Activated CD8-positive, alpha-beta memory T cell treated with anti-CD3 and anti-CD28 coated beads for 36 hours (primary cell): ENCODE data around the gene ATF5. TPM values are rescaled to one million over a fixed set of nuclear protein-coding genes. Genes with fewer than 3 reads are reported as not detected.
"Not testable (repeated sequence)": the region's sequence is repeated elsewhere in the genome, so short reads cannot be mapped to it uniquely, and the experiment has no call there.

Experiments used
- CTCF ChIA-PET: fragments of 350-600 bp; sonication (Branson Sonifier 250); formaldehyde crosslinking; loops from one replicate; lab custom pipeline; 2021; ENCODE audit warnings: antibody characterized with exemption; lab: Charles Lee
- POLR2A ChIA-PET: fragments of 350-600 bp; sonication (Branson Sonifier 250); formaldehyde crosslinking; loops from one replicate; lab custom pipeline; 2021; ENCODE audit warnings: antibody characterized with exemption; lab: Charles Lee
- total RNA-seq, 2 experiments: library from RNA; stranded (reverse); gene quantifications; one replicate each; pipeline ENCODE4 v1.2.3, GENCODE V29; 2021

ATF5 gene
- total RNA-seq, 2 experiments from 2014 or later = 34.2 to 38.1 TPM

- CTCF ChIA-PET = interaction anchor here (1.1 to 2.7 kb wide), 7 partner anchors 8 to 96 kb away, joined by 3 to 13 read pairs (median 3); partner anchors contain the start of genes PTOV1, VRK3 and ZNF473
- POLR2A ChIA-PET = interaction anchor here (0.6 to 2.2 kb wide), 10 partner anchors 32 to 332 kb away, joined by 3 to 12 read pairs (median 4); partner anchors contain the start of genes AKT1S1, IL4I1, TBC1D17 and ZNF473
These were observed 842 bp downstream of the ATF5 start for GRCh38 chr19:49929611-49930482.

GRCh38 chr19:49930483-49931011, 1.5 kb downstream of the ATF5 start:
- POLR2A ChIA-PET = interaction anchor here (1.0 to 2.2 kb wide), 3 partner anchors 36 to 80 kb away, joined by 3 to 12 read pairs (median 8); partner anchors contain the start of genes AKT1S1 and TBC1D17
- CTCF ChIA-PET = interaction anchor here (1.1 to 2.7 kb wide), 3 partner anchors 16 to 95 kb away, joined by 3 to 13 read pairs (median 5); partner anchors contain the start of genes VRK3 and ZNF473

- ChIA-PET CTCF (no interaction called here), POLR2A (interaction anchor here (0.6 kb wide), 1 partner anchor 35 kb away, joined by 3 read pairs; the partner anchor contains the start of gene IL4I1)
These were observed 2.5 kb downstream of the ATF5 start for GRCh38 chr19:49931293-49932040.

GRCh38 chr19:49932041-49932451, 3.0 kb downstream of the ATF5 start:
- ChIA-PET POLR2A (no interaction called here), CTCF (no interaction called here)

- CTCF ChIA-PET = interaction anchor here (1.1 kb wide), 1 partner anchor 51 kb away, joined by 4 read pairs; no protein-coding TSS in a partner anchor
- POLR2A ChIA-PET = no interaction called here
These were observed 3.7 kb downstream of the ATF5 start for GRCh38 chr19:49932731-49933131.

- ChIA-PET CTCF (interaction anchor here (1.1 kb wide), 1 partner anchor 50 kb away, joined by 4 read pairs; no protein-coding TSS in a partner anchor), POLR2A (no interaction called here)
These were observed 4.6 kb downstream of the ATF5 start for GRCh38 chr19:49933643-49934042.

GRCh38 chr19:49936549-49936948, 7.5 kb downstream of the ATF5 start:
- CTCF ChIA-PET = interaction anchor here (3.4 to 3.8 kb wide), 2 partner anchors 18 to 48 kb away, joined by 13 to 27 read pairs; no protein-coding TSS in a partner anchor
- POLR2A ChIA-PET = no interaction called here

GRCh38 chr19:49937750-49938381, 8.9 kb downstream of the ATF5 start:
- ChIA-PET CTCF (interaction anchor here (0.5 to 3.8 kb wide), 19 partner anchors 8 to 526 kb away, joined by 3 to 27 read pairs (median 3); partner anchors contain the start of genes ATF5, NUP62 and VRK3), POLR2A (interaction anchor here (0.6 to 0.7 kb wide), 2 partner anchors 51 to 71 kb away, joined by 4 to 7 read pairs; no protein-coding TSS in a partner anchor)

- ChIA-PET CTCF (interaction anchor here (0.7 to 3.8 kb wide), 8 partner anchors 11 to 93 kb away, joined by 3 to 27 read pairs (median 4); no protein-coding TSS in a partner anchor), POLR2A (interaction anchor here (0.7 kb wide), 1 partner anchor 72 kb away, joined by 7 read pairs; no protein-coding TSS in a partner anchor)
These were observed 9.7 kb downstream of the ATF5 start for GRCh38 chr19:49938662-49939061.

GRCh38 chr19:49939721-49940481, 10.9 kb downstream of the ATF5 start:
- POLR2A ChIA-PET = no interaction called here
- CTCF ChIA-PET = interaction anchor here (3.8 kb wide), 1 partner anchor 44 kb away, joined by 27 read pairs; no protein-coding TSS in a partner anchor

- ChIA-PET CTCF (no interaction called here), POLR2A (no interaction called here)
These were observed 11.4 kb downstream of the ATF5 start for GRCh38 chr19:49940482-49940791.

GRCh38 chr19:49944567-49944966, 15.6 kb downstream of the ATF5 start:
- POLR2A ChIA-PET, CTCF ChIA-PET: not testable (repeated sequence)

- ChIA-PET CTCF (no interaction called here), POLR2A (no interaction called here)
These were observed 17.4 kb downstream of the ATF5 start for GRCh38 chr19:49946415-49946814.

- ChIA-PET CTCF (interaction anchor here (1.3 kb wide), 1 partner anchor 12 kb away, joined by 4 read pairs; no protein-coding TSS in a partner anchor), POLR2A (no interaction called here)
These were observed 21.0 kb downstream of the ATF5 start for GRCh38 chr19:49949742-49950589.

GRCh38 chr19:49950590-49950948, 21.6 kb downstream of the ATF5 start:
- POLR2A ChIA-PET = no interaction called here
- CTCF ChIA-PET = interaction anchor here (0.6 kb wide), 1 partner anchor 15 kb away, joined by 3 read pairs; no protein-coding TSS in a partner anchor

- ChIA-PET CTCF (interaction anchor here (0.6 kb wide), 1 partner anchor 15 kb away, joined by 3 read pairs; no protein-coding TSS in a partner anchor), POLR2A (no interaction called here)
These were observed 22.0 kb downstream of the ATF5 start for GRCh38 chr19:49950956-49951526.
